Kidney (tissue), 2 donors: ENCODE data around the gene APCDD1L. TPM values are rescaled to one million over a fixed set of nuclear protein-coding genes. Genes with fewer than 3 reads are reported as not detected.

ENCODE experiments used
- polyA plus RNA-seq: library from polyadenylated mRNA; stranded (reverse); fragments of 350-450 nt; fragmentation: Illumina TruSeq; extraction: RNeasy Lipid Tissue Mini Kit (QIAGEN cat#74804); gene quantifications from one replicate; pipeline ENCODE4 v1.2.3, GENCODE V29; 2014; ENCODE audit warnings: low read depth, low replicate concordance; ENCODE audit not compliant: insufficient read depth
- total RNA-seq: library from RNA; stranded (reverse); fragmentation: NEBNext Ultra II Directional; extraction: Animal tissue kit (Norgen Biotek cat#: 25700); gene quantifications from one replicate; pipeline ENCODE4 v1.2.1, GENCODE V29; 2021
- donor health status: DM: yes; HTN: yes; CAD: no.

The APCDD1L gene
- total and polyA plus RNA-seq, 2 donors from 2014 or later = 1.2 to 4.5 TPM

Other genes starting within 250 kb of the APCDD1L start
- 20.7 TPM for gene RAB22A, start 205.7 kb downstream of the APCDD1L start, total RNA-seq
- gene RAB22A, start 205.7 kb downstream of the APCDD1L start, polyA plus RNA-seq = 7.0 TPM
- gene VAPB, start 126.2 kb downstream of the APCDD1L start, total RNA-seq = 60.4 TPM
- gene VAPB, start 126.2 kb downstream of the APCDD1L start, polyA plus RNA-seq = 49.3 TPM
- 60.7 TPM for gene STX16, start 135.9 kb upstream of the APCDD1L start, total RNA-seq
- 20.6 TPM for gene STX16, start 135.9 kb upstream of the APCDD1L start, polyA plus RNA-seq
- gene NPEPL1, start 177.4 kb upstream of the APCDD1L start, total RNA-seq = 60.2 TPM
- gene NPEPL1, start 177.4 kb upstream of the APCDD1L start, polyA plus RNA-seq = 39.7 TPM